HepG2 (cell line): ENCODE results near the gene LOXL3. TPM values are rescaled to one million over a fixed set of nuclear protein-coding genes. Genes with fewer than 3 reads are reported as not detected.

Experiments used
- CBFB ChIP-seq: sonication (generic); formaldehyde crosslinking; IDR thresholded peaks from 2 replicates; pipeline ENCODE4 v1.4.0; 2020; ENCODE audit warnings: missing genetic modification reagents
- DPF2 ChIP-seq: sonication (generic); formaldehyde crosslinking; IDR thresholded peaks from 2 replicates; pipeline ENCODE4 v1.4.0; 2020; ENCODE audit warnings: mild to moderate bottlenecking, low read depth, missing genetic modification reagents, borderline replicate concordance
- DZIP1 ChIP-seq: sonication (generic); formaldehyde crosslinking; IDR thresholded peaks from 2 replicates; pipeline ENCODE4 v1.5.0; 2020; ENCODE audit warnings: mild to moderate bottlenecking, missing genetic modification reagents
- GMEB2 ChIP-seq: IDR thresholded peaks from 2 replicates; pipeline ENCODE4 v1.6.1; 2016; ENCODE audit warnings: missing biosample characterization, missing genetic modification reagents, low read depth
- HOMEZ ChIP-seq: IDR thresholded peaks from 2 replicates; pipeline ENCODE4 v1.6.1; 2016; ENCODE audit warnings: low read depth
- IRF9 ChIP-seq: sonication (generic); formaldehyde crosslinking; IDR thresholded peaks from 2 replicates; pipeline ENCODE4 v1.8.0; 2022; ENCODE audit warnings: missing genetic modification reagents, mild to moderate bottlenecking, borderline replicate concordance
- KAT7 ChIP-seq: IDR thresholded peaks from 2 replicates; pipeline ENCODE4 v1.6.1; 2018; ENCODE audit warnings: borderline replicate concordance, missing compliant biosample characterization
- MTERF4 ChIP-seq: sonication (generic); formaldehyde crosslinking; IDR thresholded peaks from 2 replicates; pipeline ENCODE4 v1.8.0; 2023; ENCODE audit warnings: mild to moderate bottlenecking, missing genetic modification reagents
- PHF21A ChIP-seq: sonication (generic); formaldehyde crosslinking; IDR thresholded peaks from 2 replicates; pipeline ENCODE4 v1.5.0; 2020; ENCODE audit warnings: mild to moderate bottlenecking, missing genetic modification reagents
- SAP130 ChIP-seq: IDR thresholded peaks from 2 replicates; pipeline ENCODE4 v1.6.1; 2016; ENCODE audit warnings: low read depth
- ZNF207 ChIP-seq: fragments of 450-650 bp; IDR thresholded peaks from 2 replicates; pipeline ENCODE4 v1.6.1; 2016; ENCODE audit warnings: antibody characterized with exemption, borderline replicate concordance
- ZNF333 ChIP-seq: sonication (generic); formaldehyde crosslinking; IDR thresholded peaks from 2 replicates; pipeline ENCODE4 v1.4.0; 2020; ENCODE audit warnings: mild to moderate bottlenecking, missing genetic modification reagents, borderline replicate concordance
- ZNF672 ChIP-seq: sonication (generic); formaldehyde crosslinking; IDR thresholded peaks from 2 replicates; pipeline ENCODE4 v1.8.1; 2022; ENCODE audit warnings: missing genetic modification reagents
- ZNF788 ChIP-seq: sonication (generic); formaldehyde crosslinking; IDR thresholded peaks from 2 replicates; pipeline ENCODE4 v1.5.0; 2020; ENCODE audit warnings: mild to moderate bottlenecking, missing genetic modification reagents, borderline replicate concordance
- ZNF879 ChIP-seq: sonication (generic); formaldehyde crosslinking; IDR thresholded peaks from 2 replicates; pipeline ENCODE4 v1.8.1; 2023; ENCODE audit warnings: missing genetic modification reagents
- ZSCAN31 ChIP-seq: sonication (generic); formaldehyde crosslinking; IDR thresholded peaks from 2 replicates; pipeline ENCODE4 v1.5.0; 2020; ENCODE audit warnings: low read depth, mild to moderate bottlenecking, missing genetic modification reagents
- polyA plus RNA-seq, 8 experiments: library from polyadenylated mRNA; depleted of rRNA in 3 of 8; stranded (reverse) in 7 of 8; unstranded in 1 of 8; fragments of >200 nt; fragmentation: Illumina TruSeq in 4 of 8; extraction: Trizol in 4 of 8; gene quantifications; 2 replicates each; pipeline versions ENCODE4 v1.2.1 to v1.2.3, GENCODE V29; 2011 to 2016; ENCODE audit warnings: low read depth in 4 of 8, missing spikeins in 1 of 8, mixed read lengths in 1 of 8; ENCODE audit not compliant: insufficient read depth in 1 of 8
- total RNA-seq, 5 experiments: library from RNA; depleted of rRNA; stranded (reverse); fragments of >200 nt; fragmentation: Illumina TruSeq; extraction: Trizol; gene quantifications; 2 replicates each; pipeline ENCODE4 v1.2.3, GENCODE V29; 2016; ENCODE audit warnings: low read depth in 1 of 5

The LOXL3 gene
- total and polyA plus RNA-seq, 2 of the 13 experiments (the other 11 are each of a cell fraction or from before 2014, with no cell fraction given), result 0.55 to 6.5 TPM

GRCh38 chr2:74524955-74525716 is 28.6 kb downstream of the LOXL3 start (continued):
- TF ChIP-seq DPF2 (CRISPR knock-in tag), result no peak
- no peak for TF ChIP-seq ZNF879 (CRISPR knock-in tag)
- TF ChIP-seq ZNF333 (CRISPR knock-in tag), result 0 out of 2 replicates have a peak, but pooled peaks have one; percentile 34
- no peak for TF ChIP-seq GMEB2 (CRISPR knock-in tag)
- TF ChIP-seq HOMEZ, result no peak
- no peak for TF ChIP-seq ZSCAN31
- no peak for TF ChIP-seq ZNF672
- no peak for TF ChIP-seq SAP130 (CRISPR knock-in tag)
- TF ChIP-seq DZIP1, result peak; percentile 42; the same call in 1 of the 2 replicates
- TF ChIP-seq ZNF207, result no peak
- TF ChIP-seq IRF9 (CRISPR knock-in tag), result no peak
- TF ChIP-seq ZNF788, result 0 out of 2 replicates have a peak, but pooled peaks have one; percentile 5
- no peak for TF ChIP-seq KAT7
- 0 out of 2 replicates have a peak, but pooled peaks have one; percentile 78 for TF ChIP-seq MTERF4 (CRISPR knock-in tag)
- no peak for TF ChIP-seq CBFB
- TF ChIP-seq PHF21A, result no peak
